B cell (primary cell): ENCODE data around the gene ADCY3. TPM values are rescaled to one million over a fixed set of nuclear protein-coding genes. Genes with fewer than 3 reads are reported as not detected.

Experiments
- ATAC-seq: fragments of 200-7000 bp; cut with Tn5 transposase; one replicate; pipeline ENCODE4 v1.10.0; 2021; ENCODE audit warnings: low read depth, mild to moderate bottlenecking, moderate number of reproducible peaks, moderate library complexity
- CTCF ChIA-PET: fragments of 350-600 bp; sonication (Branson Sonifier 250); formaldehyde crosslinking; loops from one replicate; lab custom pipeline; 2021; ENCODE audit warnings: antibody characterized with exemption, inconsistent platforms; lab: Charles Lee
- POLR2A ChIA-PET: fragments of 350-600 bp; sonication (Branson Sonifier 250); formaldehyde crosslinking; loops from one replicate; lab custom pipeline; 2021; ENCODE audit warnings: antibody characterized with exemption; lab: Charles Lee
- DNase-seq: peaks from one replicate; pipeline ENCODE4 v3.0.0; 2013
- H2AFZ ChIP-seq: 2 replicates; pipeline ENCODE4 v1.6.1; 2012; ENCODE audit warnings: mild to moderate bottlenecking, low read depth, low read length; ENCODE audit not compliant: insufficient read depth, poor library complexity, severe bottlenecking
- H3K27ac ChIP-seq, 2 donors: 1 replicate in 1 of 2; 2 replicates in 1 of 2; pipeline ENCODE4 v1.5.1; 2012 to 2013; ENCODE audit warnings: low read length in 2 of 2, mild to moderate bottlenecking in 2 of 2, moderate library complexity in 1 of 2
- H3K27me3 ChIP-seq, 4 experiments: fragments of 200-600 bp in 1 of 4; sonication (generic) in 1 of 4; replicated peaks in 1 of 4; 1 replicate in 2 of 4; 2 replicates in 2 of 4; pipeline versions ENCODE4 v1.6.1 to v1.7.0; 2013 to 2016; ENCODE audit warnings: low read length in 3 of 4, mild to moderate bottlenecking in 2 of 4, mixed read lengths in 1 of 4, moderate library complexity in 1 of 4; ENCODE audit not compliant: insufficient read depth in 4 of 4, control insufficient read depth in 3 of 4; ENCODE audit errors: control extremely low read depth in 1 of 4
- H3K36me3 ChIP-seq, 2 experiments: replicated peaks in 1 of 2; 1 replicate in 1 of 2; 2 replicates in 1 of 2; pipeline versions ENCODE4 v1.6.1 to v1.7.1; 2013; ENCODE audit warnings: low read length in 1 of 2; ENCODE audit not compliant: insufficient read depth in 2 of 2, control insufficient read depth in 1 of 2; ENCODE audit errors: control extremely low read depth in 1 of 2, extremely low read depth in 1 of 2
- H3K4me1 ChIP-seq, 2 donors: fragments of 200-600 bp in 1 of 2; sonication (generic) in 1 of 2; 1 replicate in 1 of 2; 2 replicates in 1 of 2; pipeline versions ENCODE4 v1.5.1 to v1.6.1; 2013 to 2017; ENCODE audit warnings: low read length in 2 of 2; ENCODE audit not compliant: control insufficient read depth in 2 of 2, insufficient read depth in 2 of 2
- H3K4me2 ChIP-seq: replicated peaks from 2 replicates; pipeline ENCODE3; 2012; ENCODE audit warnings: mild to moderate bottlenecking, low read depth, low read length; ENCODE audit not compliant: poor library complexity, severe bottlenecking
- H3K4me3 ChIP-seq, 5 experiments: fragments of 200-600 bp in 1 of 5; sonication (generic) in 1 of 5; 1 replicate in 3 of 5; 2 replicates in 2 of 5; pipeline versions ENCODE4 v1.5.1 to v1.7.0; 2011 to 2016; ENCODE audit warnings: low read length in 4 of 5, mild to moderate bottlenecking in 4 of 5, low read depth in 2 of 5, control low read depth in 1 of 5, moderate library complexity in 1 of 5; ENCODE audit not compliant: insufficient read depth in 1 of 5; ENCODE audit errors: control extremely low read depth in 1 of 5, extremely low read depth in 1 of 5
- H3K79me2 ChIP-seq: fragments of 200-600 bp; sonication (generic); one replicate; pipeline ENCODE4 v1.6.0; 2016; ENCODE audit warnings: low read length; ENCODE audit not compliant: control insufficient read depth, insufficient read depth
- H3K9ac ChIP-seq: fragments of 200-600 bp; sonication (generic); 2 replicates; pipeline ENCODE4 v1.6.1; 2017; ENCODE audit warnings: mild to moderate bottlenecking, low read length, moderate library complexity
- H3K9me3 ChIP-seq, 3 donors: one replicate each; pipeline versions ENCODE4 v1.6.1 to v1.7.1; 2013; ENCODE audit warnings: low read length in 2 of 3; ENCODE audit not compliant: control insufficient read depth in 2 of 3, insufficient read depth in 1 of 3; ENCODE audit errors: control extremely low read depth in 1 of 3
- H4K20me1 ChIP-seq: 2 replicates; pipeline ENCODE4 v1.6.0; 2012; ENCODE audit warnings: mild to moderate bottlenecking, low read length; ENCODE audit not compliant: insufficient read depth, control insufficient read depth, poor library complexity, severe bottlenecking
- H3K27ac Mint-ChIP-seq: one replicate; pipeline ENCODE4 v1.8.0; 2021; ENCODE audit warnings: mixed read lengths
- H3K27me3 Mint-ChIP-seq: one replicate; pipeline ENCODE4 v1.8.0; 2021; ENCODE audit warnings: mixed read lengths
- H3K4me1 Mint-ChIP-seq: one replicate; pipeline ENCODE4 v1.8.0; 2021; ENCODE audit warnings: mixed read lengths
- H3K4me3 Mint-ChIP-seq: one replicate; pipeline ENCODE4 v1.8.0; 2021; ENCODE audit warnings: mixed read lengths
- H3K9me3 Mint-ChIP-seq: one replicate; pipeline ENCODE4 v1.8.0; 2022; ENCODE audit warnings: mixed read lengths; ENCODE audit not compliant: insufficient read depth
- EZH2 ChIP-seq: IDR thresholded peaks from 2 replicates; pipeline ENCODE4 v1.6.1; 2012; ENCODE audit warnings: borderline replicate concordance, low read depth, mild to moderate bottlenecking, moderate library complexity, low read length; ENCODE audit not compliant: insufficient read depth, poor library complexity, severe bottlenecking
- WGBS: methylation state at CpG from one replicate; pipeline ENCODE4 v1.1.5; 2013; ENCODE audit warnings: missing lambda C conversion rate; ENCODE audit not compliant: insufficient coverage; 5-methylcytosine and 5-hydroxymethylcytosine counted together
- intact Hi-C: fragments of 100-400 bp; cut with micrococcal nuclease; formaldehyde crosslinking; loops from one replicate; pipeline ENCODE4 v1.10.0; 2022
- polyA plus RNA-seq: library from polyadenylated mRNA; depleted of rRNA; stranded (reverse); fragments of >200 nt; gene quantifications from 2 replicates; pipeline ENCODE4 v1.2.3, GENCODE V29; 2012
- total RNA-seq, 2 donors: library from RNA; stranded (reverse); fragments of 120-200 nt in 1 of 2; gene quantifications; 1 replicate in 1 of 2; 2 replicates in 1 of 2; pipeline versions ENCODE4 v1.2.3 to v1.2.4, GENCODE V29; 2013 to 2022
- TF ChIP-seq, protein P1 (sequence below): fragments of 200-600 bp; IDR thresholded peaks from one replicate; pipeline ENCODE4 v1.8.0; 2022; ENCODE audit warnings: antibody characterized with exemption, mild to moderate bottlenecking

Gene ADCY3
- total and polyA plus RNA-seq, 2 donors (not counting 1 experiment from before 2014, with no cell fraction given) = 48.4 to 73.0 TPM

DNA sequence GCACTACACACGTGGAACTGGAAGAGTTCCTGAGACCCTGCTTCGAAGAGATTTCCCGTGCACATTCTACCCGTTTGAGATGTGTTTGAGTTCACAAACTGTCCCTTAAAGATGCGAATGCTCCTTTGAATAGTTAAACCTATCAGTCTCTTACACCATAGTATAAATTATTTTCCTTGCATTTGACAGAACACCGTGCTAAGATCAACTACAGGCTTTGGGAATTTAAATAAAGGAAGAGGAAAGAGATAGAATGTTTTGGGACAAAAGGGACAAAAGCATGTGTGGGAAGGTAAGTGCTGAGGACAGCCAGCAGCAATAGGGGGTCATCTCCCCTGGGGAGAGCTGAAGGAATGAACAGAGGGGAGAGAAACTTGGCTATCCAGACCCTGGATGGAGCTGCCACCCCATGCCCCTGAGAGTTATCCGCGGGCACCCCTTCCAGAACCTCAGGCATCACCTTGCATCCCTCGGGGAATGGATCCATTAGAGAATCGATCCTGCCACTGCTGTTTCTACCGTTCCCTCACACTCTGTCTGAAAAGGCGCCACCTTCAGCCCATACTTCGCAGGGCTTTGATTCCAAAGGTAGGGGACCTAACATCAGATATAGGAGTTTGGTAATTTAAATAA lies 888 bp upstream of the ADCY3 start:
- Histone ChIP-seq H3K27me3 (peaks cover 0 to 4% (median 1%) of the 10 kb centered on the region in 4 experiments), H3K9me3 (no peaks in the 10 kb centered on the region), H3K79me2 (no peaks in the 10 kb centered on the region), H3K27ac (no peak overlapping the region), H3K4me3 (peak overlapping the region; percentile 23 to 66 (median 56)), H3K4me1 (peaks cover 10 to 16% of the 10 kb centered on the region in 2 donors), H4K20me1 (no peaks in the 10 kb centered on the region), H2AFZ (peak overlapping the region; percentile 82), H3K9ac (peak overlapping the region; percentile 67), H3K4me2 (peak overlapping the region; percentile 94), H3K36me3 (no peaks in the 10 kb centered on the region)
- H3K4me1 Mint-ChIP-seq = peaks cover 23% of the 10 kb centered on the region
- WGBS = 44% methylated on average over 5 of the region's 13 CpGs
- CTCF ChIA-PET = interaction anchor here (0.7 to 1.3 kb wide), 2 partner anchors 8 to 17 kb away, joined by 3 read pairs; no protein-coding TSS in a partner anchor
- no peaks in the 10 kb centered on the region for H3K27me3 Mint-ChIP-seq
- POLR2A ChIA-PET = no interaction called here
- DNase-seq (peak; percentile 29), ATAC-seq (no peak)
- H3K4me3 Mint-ChIP-seq = peak overlapping the region; percentile 83
- intact Hi-C loops = loop anchor here (1.0 kb wide), 2 partner anchors 51 to 121 kb away; partner anchors contain the start of gene EFR3B
- peak overlapping the region; percentile 62 for H3K27ac Mint-ChIP-seq
- no peak for TF ChIP-seq EZH2
- TF ChIP-seq, protein P1, sequence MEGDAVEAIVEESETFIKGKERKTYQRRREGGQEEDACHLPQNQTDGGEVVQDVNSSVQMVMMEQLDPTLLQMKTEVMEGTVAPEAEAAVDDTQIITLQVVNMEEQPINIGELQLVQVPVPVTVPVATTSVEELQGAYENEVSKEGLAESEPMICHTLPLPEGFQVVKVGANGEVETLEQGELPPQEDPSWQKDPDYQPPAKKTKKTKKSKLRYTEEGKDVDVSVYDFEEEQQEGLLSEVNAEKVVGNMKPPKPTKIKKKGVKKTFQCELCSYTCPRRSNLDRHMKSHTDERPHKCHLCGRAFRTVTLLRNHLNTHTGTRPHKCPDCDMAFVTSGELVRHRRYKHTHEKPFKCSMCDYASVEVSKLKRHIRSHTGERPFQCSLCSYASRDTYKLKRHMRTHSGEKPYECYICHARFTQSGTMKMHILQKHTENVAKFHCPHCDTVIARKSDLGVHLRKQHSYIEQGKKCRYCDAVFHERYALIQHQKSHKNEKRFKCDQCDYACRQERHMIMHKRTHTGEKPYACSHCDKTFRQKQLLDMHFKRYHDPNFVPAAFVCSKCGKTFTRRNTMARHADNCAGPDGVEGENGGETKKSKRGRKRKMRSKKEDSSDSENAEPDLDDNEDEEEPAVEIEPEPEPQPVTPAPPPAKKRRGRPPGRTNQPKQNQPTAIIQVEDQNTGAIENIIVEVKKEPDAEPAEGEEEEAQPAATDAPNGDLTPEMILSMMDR = peak; percentile 13
- no peaks in the 10 kb centered on the region for H3K9me3 Mint-ChIP-seq

DNA sequence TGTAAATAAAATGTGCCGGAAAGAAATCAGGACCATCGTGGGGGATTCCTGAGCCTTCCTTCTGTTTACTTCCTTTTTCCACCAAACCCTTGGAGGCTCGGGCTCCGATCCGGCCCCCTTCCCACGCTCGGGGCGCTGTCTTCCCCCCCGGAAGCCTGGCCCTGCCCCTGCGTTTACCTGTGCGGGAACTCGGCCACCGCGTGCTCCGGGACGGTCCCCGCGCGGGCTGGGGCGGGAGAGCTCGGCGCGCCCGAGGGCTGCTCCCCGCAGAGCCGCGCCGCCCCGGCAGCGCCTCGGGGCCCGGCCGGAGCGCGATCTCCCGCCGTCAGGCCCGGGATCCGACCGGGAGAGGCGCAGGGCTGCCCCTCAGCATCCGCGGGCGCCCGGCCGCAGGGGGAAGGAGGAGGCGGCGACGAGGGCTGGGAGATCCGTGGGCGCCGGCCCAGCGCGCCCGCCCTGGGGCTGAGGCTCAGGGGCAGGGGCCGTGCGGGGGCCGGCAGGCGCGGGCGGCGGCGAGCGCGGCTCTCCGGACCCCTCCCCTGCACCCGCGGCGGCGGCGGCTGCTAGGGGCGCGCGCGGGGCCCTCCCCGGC lies 435 bp downstream of the ADCY3 start:
- no peaks in the 10 kb centered on the region for H3K27me3 Mint-ChIP-seq
- H3K4me3 Mint-ChIP-seq = peak overlapping the region; percentile 94
- H3K9me3 Mint-ChIP-seq = no peaks in the 10 kb centered on the region
- no peaks in the 10 kb centered on the region for H3K27me3 ChIP-seq
- no peaks in the 10 kb centered on the region for H4K20me1 ChIP-seq
- no peaks in the 10 kb centered on the region for H3K36me3 ChIP-seq
- H3K27ac Mint-ChIP-seq = peak overlapping the region; percentile 79
- intact Hi-C loops = loop anchor here (1.0 kb wide), 2 partner anchors 53 to 123 kb away; partner anchors contain the start of gene EFR3B
- H3K4me3 ChIP-seq = peak overlapping the region in 3 of 5 experiments; percentile 37 to 66 (median 48)
- H3K9me3 ChIP-seq = no peaks in the 10 kb centered on the region
- peaks cover 23% of the 10 kb centered on the region for H3K4me1 Mint-ChIP-seq
- peak; percentile 5 for ATAC-seq
- ChIA-PET POLR2A (interaction anchor here (0.6 kb wide), 1 partner anchor 796 kb away, joined by 3 read pairs; the partner anchor contains the start of gene FAM228B), CTCF (no interaction called here)
- H3K4me1 ChIP-seq = peaks cover 10 to 16% of the 10 kb centered on the region in 2 donors
- H2AFZ ChIP-seq = peak overlapping the region; percentile 58
- no peak for DNase-seq
- no peak overlapping the region for H3K27ac ChIP-seq
- no peaks in the 10 kb centered on the region for H3K79me2 ChIP-seq
- TF ChIP-seq EZH2 = no peak
- TF ChIP-seq, protein P1 = no peak
- H3K4me2 ChIP-seq = peak overlapping the region; percentile 94
- under 1% methylated on average over 76 of the region's 76 CpGs for WGBS
- H3K9ac ChIP-seq = peak overlapping the region; percentile 47
